Inflammatory macrophage treated with lipopolysaccharide for 1 hour (primary cell): ENCODE measurements around the gene RNASEH2C.

Experiments used
- DNase-seq, 2 donors: peaks; one replicate each; pipeline ENCODE4 v3.0.0-alpha.2; 2020 to 2022

The RNASEH2C gene

DNA sequence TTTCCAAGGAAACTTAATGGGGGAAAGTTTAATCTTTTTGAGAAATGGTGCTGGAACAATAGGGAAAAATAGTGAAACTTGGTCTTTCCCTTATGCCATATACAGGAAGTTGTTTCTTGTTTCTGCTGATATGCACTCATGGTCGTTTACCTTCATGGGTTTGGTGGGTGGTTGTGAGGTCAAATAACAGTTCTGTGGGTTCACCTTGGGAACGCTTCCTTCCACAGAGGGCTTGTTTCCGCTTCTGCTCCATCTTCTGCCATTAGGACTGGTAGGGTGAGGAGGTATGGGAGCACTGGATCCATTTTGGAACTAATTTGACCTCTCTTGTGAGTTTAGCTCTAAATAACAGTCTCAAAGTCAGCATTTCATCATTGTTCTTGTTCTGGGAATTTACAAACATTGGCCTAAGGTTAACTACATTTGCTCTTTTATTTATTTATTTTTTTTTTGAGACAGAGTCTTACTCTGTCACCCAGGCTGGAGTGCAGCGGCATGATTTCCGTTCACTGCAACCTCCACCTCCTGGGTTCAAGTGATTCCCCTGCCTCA is 40.3 kb downstream of the RNASEH2C start:
- DNase-seq: no peak

DNA sequence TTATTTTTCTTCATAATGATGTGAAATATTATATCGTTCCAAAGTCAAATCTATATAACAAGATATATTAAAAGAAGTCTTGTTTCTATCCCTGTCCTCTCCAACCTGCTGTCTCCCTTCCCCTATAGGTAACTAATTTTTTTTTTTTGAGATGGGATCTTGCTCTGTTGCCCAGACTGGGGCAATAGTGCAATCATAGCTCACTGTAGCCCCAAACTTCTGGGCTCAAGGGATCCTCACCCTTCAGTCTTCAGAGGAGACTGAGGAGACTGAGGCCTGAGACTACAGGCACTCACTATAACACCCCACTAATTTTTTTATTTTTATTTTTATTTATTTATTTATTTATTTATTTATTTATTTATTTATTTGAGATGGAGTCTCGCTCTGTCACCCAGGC is 47.6 kb downstream of the RNASEH2C start:
- DNase-seq: no peak

DNA sequence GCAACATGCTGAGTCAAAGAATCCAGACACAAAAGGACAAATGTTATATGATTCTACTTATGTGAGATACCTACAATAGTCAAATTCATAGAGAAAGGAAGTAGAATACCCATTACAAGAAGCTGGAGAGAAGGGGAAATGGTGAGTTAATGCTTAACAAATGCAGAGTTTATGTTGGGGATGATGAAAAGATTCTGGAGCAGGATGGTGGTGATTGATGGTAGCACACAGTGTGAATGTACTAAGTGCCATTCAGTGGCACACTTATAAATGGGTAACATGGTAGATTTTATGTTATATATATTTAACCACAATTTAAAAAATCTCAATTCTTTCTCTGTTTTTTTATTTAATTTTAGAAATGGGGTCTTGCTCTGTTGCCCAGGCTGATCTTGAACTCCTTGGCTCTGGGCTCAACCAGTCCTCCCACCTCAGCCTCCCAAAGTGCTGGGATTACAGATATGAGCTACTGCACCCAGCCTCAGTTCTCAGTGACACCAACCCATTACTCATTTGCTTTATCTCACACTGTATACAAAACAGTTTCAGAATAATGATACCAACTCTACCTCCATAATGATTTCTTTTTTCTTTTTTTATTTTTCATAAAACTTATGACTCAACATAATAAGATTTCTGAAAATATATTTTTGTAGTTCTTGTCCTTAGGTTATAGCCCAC is 48.3 kb downstream of the RNASEH2C start:
- peak in 1 of 2 donors; percentile 46 for DNase-seq
